Cardiac muscle cell (in vitro differentiated cells and primary cell): Measurements from ENCODE around the gene REELD1. TPM values are rescaled to one million over a fixed set of nuclear protein-coding genes. Genes with fewer than 3 reads are reported as not detected.
A peak's percentile ranks its signal among the peaks of the same experiment; 100 is the strongest.

ENCODE experiments used
- DNase-seq, 2 donors: peaks; one replicate each; pipeline versions ENCODE4 v3.0.0 to v3.0.0-alpha.2; 2010 to 2017; ENCODE audit warnings: low read depth in 1 of 2, low spot score in 1 of 2
- H3K27ac ChIP-seq: fragments of 200-600 bp; sonication (generic); 2 replicates; pipeline ENCODE4 v1.5.1; 2016
- H3K27me3 ChIP-seq: fragments of 200-600 bp; sonication (generic); 2 replicates; pipeline ENCODE4 v1.6.0; 2016; ENCODE audit warnings: control low read depth
- H3K36me3 ChIP-seq: fragments of 200-600 bp; sonication (generic); 2 replicates; pipeline ENCODE4 v1.5.1; 2016; ENCODE audit warnings: control low read depth
- H3K4me1 ChIP-seq: fragments of 200-600 bp; sonication (generic); 2 replicates; pipeline ENCODE4 v1.8.1; 2017; ENCODE audit warnings: low read depth, mild to moderate bottlenecking, mixed run types
- H3K4me3 ChIP-seq: fragments of 200-600 bp; sonication (generic); 2 replicates; pipeline ENCODE4 v1.5.1; 2016; ENCODE audit warnings: mild to moderate bottlenecking
- H3K9me3 ChIP-seq: fragments of 200-600 bp; sonication (generic); 2 replicates; pipeline ENCODE4 v1.5.1; 2017; ENCODE audit warnings: low read depth, mild to moderate bottlenecking, control low read depth
- polyA plus RNA-seq: library from polyadenylated mRNA; unstranded; fragments of >200 nt; fragmentation: Nextera tagmentation; extraction: Ambion mirVana; gene quantifications from 2 replicates; pipeline ENCODE4 v1.2.1, GENCODE V29; 2016
- total RNA-seq: library from RNA; depleted of rRNA; stranded (reverse); fragments of >200 nt; gene quantifications from 2 replicates; pipeline ENCODE4 v1.2.3, GENCODE V29; 2016
- TF ChIP-seq, protein P1 (sequence below): IDR thresholded peaks from 2 replicates; pipeline ENCODE4 v1.5.1; 2012; ENCODE audit warnings: low read depth, mild to moderate bottlenecking, low read length

The REELD1 gene
- total and polyA plus RNA-seq, 2 experiments from 2014 or later, result not detected

DNA sequence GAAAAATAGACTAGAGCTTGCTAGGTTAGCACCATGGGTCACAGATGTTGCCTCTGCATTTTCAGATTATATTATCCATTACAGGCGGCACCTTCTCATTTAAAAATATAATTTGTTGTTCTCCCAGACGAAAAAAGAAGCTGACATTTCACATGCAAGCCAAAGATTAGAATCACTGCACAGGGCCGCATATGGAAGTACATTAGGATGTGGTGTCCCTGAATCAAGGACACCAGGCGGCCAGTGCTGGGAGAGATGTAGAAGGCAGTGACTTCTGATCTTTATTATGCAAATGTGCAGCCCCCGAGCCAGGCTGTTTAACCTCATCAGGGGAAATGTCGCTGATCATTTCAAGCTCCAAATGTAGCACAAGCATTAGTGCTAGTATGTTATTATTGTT is 22.8 kb downstream of the REELD1 start:
- Histone ChIP-seq H3K36me3 (no peaks in the 10 kb centered on the region), H3K27ac (no peak overlapping the region), H3K9me3 (no peaks in the 10 kb centered on the region), H3K4me1 (no peaks in the 10 kb centered on the region), H3K27me3 (no peaks in the 10 kb centered on the region), H3K4me3 (no peak overlapping the region)
- no peak for DNase-seq
- TF ChIP-seq, protein P1, sequence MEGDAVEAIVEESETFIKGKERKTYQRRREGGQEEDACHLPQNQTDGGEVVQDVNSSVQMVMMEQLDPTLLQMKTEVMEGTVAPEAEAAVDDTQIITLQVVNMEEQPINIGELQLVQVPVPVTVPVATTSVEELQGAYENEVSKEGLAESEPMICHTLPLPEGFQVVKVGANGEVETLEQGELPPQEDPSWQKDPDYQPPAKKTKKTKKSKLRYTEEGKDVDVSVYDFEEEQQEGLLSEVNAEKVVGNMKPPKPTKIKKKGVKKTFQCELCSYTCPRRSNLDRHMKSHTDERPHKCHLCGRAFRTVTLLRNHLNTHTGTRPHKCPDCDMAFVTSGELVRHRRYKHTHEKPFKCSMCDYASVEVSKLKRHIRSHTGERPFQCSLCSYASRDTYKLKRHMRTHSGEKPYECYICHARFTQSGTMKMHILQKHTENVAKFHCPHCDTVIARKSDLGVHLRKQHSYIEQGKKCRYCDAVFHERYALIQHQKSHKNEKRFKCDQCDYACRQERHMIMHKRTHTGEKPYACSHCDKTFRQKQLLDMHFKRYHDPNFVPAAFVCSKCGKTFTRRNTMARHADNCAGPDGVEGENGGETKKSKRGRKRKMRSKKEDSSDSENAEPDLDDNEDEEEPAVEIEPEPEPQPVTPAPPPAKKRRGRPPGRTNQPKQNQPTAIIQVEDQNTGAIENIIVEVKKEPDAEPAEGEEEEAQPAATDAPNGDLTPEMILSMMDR, result no peak

DNA sequence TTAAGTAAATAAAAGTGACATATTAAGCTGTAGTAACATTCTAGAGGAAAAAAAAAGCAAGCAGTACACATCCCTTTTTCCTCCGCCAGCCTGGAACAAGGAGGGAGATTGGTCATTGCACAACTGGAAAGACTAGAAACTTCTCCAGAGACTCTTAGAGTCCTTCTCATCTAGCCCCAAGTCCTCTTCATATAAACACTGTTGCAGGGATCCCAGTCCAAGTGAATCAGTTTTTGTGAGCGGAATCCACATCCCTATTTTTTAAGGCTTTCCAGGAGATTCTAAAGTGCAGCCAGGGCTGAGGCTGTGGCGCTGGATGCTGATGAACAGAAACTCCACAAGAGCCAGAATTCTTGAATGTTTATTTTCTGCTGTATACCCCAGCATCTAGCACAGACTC is 23.8 kb downstream of the REELD1 start:
- DNase-seq, result no peak
- Histone ChIP-seq H3K27me3 (no peaks in the 10 kb centered on the region), H3K27ac (no peak overlapping the region), H3K9me3 (no peaks in the 10 kb centered on the region), H3K4me3 (no peak overlapping the region), H3K36me3 (no peaks in the 10 kb centered on the region), H3K4me1 (no peaks in the 10 kb centered on the region)
- TF ChIP-seq, protein P1, result no peak

DNA sequence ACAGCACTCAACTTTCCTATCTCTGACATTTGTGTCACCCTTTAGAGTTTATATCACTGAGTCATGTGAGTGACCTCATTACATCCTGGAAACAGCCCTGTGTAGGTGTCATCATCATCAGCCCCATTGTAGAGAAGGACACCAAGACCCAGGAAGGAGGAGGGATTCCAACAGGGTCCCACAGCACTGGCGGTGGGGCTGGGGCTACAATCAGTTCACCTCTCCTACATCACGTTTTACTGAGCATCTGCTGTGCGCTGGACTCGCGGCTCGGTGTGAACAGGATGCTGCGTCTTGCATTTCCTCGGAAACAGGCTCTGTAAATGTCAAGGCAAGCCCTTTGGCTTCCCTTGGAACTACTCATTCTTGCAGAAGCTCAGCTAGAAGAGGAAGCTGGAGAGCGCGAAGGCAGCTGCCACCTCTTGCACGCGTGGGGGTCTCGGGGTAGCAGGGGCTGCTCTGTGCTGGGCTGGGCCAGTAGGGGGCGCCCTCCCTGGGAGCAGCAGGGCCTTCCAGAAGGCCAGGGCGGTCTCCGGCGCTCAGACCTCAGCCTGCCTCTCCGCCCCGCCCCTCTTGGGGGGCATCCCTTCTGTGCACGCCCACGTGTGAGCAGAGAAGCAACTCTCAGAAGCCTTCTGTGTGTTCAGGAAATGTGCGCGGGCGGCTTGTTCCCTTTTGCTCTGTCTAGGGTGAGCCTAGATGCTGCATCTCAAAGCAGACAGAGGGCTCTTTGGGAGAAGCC is 29.0 kb downstream of the REELD1 start:
- Histone ChIP-seq H3K27ac (no peak overlapping the region), H3K36me3 (no peaks in the 10 kb centered on the region), H3K4me1 (no peaks in the 10 kb centered on the region), H3K27me3 (no peaks in the 10 kb centered on the region), H3K4me3 (no peak overlapping the region), H3K9me3 (no peaks in the 10 kb centered on the region)
- TF ChIP-seq, protein P1, result peak; percentile 43
- peak in 1 of 2 donors; percentile 20 for DNase-seq

DNA sequence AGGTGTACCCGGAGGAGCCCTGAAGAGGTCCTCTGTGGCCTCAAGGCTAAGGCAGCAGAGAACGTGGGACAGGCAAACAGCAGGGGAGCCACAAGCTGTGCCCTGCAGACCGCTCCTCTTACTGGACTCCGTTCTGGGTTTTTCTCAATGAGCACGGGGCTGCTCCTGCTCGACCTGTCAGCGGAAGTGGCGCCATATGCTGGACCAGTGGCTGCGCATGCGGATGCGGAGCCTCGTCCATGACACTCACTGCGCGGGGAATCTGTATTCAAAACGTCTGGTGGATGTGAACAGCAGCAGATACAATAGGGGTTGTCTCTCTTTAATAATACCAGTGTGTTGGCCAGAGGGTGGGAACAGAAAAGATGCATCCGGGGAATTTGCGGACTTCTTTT is 29.5 kb downstream of the REELD1 start:
- H3K9me3 ChIP-seq, result no peaks in the 10 kb centered on the region
- TF ChIP-seq, protein P1, result no peak
- no peaks in the 10 kb centered on the region for H3K27me3 ChIP-seq
- no peak for DNase-seq
- no peak overlapping the region for H3K27ac ChIP-seq
- H3K4me3 ChIP-seq, result no peak overlapping the region
- no peaks in the 10 kb centered on the region for H3K4me1 ChIP-seq
- H3K36me3 ChIP-seq, result no peaks in the 10 kb centered on the region

DNA sequence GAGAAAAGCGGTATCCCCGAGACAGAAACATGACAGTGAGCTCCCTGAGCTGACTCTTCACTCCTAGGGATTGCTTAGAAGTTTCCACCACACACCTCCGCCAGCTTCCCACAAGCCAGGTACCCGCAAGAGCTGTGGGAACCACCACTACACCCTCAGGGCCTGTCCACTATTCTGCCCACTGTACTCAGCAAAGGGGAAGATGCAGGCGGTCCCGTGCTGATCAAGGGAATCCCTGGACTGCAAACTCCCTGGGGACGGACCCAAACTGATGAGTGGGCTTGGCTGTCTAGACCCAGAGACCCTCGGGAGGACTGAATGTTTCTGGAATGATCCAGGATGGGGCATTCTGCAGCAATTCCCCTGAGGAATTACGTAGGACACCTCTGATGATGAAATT is 30.2 kb downstream of the REELD1 start:
- Histone ChIP-seq H3K36me3 (no peaks in the 10 kb centered on the region), H3K27ac (no peak overlapping the region), H3K9me3 (no peaks in the 10 kb centered on the region), H3K4me3 (no peak overlapping the region), H3K4me1 (no peaks in the 10 kb centered on the region), H3K27me3 (no peaks in the 10 kb centered on the region)
- TF ChIP-seq, protein P1, result no peak
- DNase-seq, result no peak
